GM10248 (cell line): ENCODE data around the gene NEGR1.

Experiments used
- CTCF ChIA-PET: fragments of 300-600 bp; sonication (Branson Sonifier 250); formaldehyde crosslinking; extraction: SDS; loops from one replicate; lab custom pipeline; 2021; ENCODE audit warnings: antibody characterized with exemption; lab: Yijun Ruan, JAX
- POLR2A ChIA-PET: fragments of 350-650 bp; sonication (Branson Sonifier 250); formaldehyde crosslinking; extraction: SDS; loops from one replicate; lab custom pipeline; 2020; ENCODE audit warnings: antibody characterized with exemption; lab: Yijun Ruan, JAX
- DNase-seq: peaks from one replicate; pipeline ENCODE4 v3.0.0; 2012; ENCODE audit errors: extremely low spot score
- TF ChIP-seq, protein P1 (sequence below): IDR thresholded peaks from 2 replicates; pipeline ENCODE4 v1.5.1; 2012; ENCODE audit warnings: mild to moderate bottlenecking, low read depth; ENCODE audit errors: extremely low read depth, missing control alignments, control extremely low read depth

The NEGR1 gene

GRCh38 chr1:71502006-71502405 is 780.3 kb downstream of the NEGR1 start:
- ChIA-PET POLR2A (no interaction called here), CTCF (no interaction called here)
- TF ChIP-seq, protein P1, sequence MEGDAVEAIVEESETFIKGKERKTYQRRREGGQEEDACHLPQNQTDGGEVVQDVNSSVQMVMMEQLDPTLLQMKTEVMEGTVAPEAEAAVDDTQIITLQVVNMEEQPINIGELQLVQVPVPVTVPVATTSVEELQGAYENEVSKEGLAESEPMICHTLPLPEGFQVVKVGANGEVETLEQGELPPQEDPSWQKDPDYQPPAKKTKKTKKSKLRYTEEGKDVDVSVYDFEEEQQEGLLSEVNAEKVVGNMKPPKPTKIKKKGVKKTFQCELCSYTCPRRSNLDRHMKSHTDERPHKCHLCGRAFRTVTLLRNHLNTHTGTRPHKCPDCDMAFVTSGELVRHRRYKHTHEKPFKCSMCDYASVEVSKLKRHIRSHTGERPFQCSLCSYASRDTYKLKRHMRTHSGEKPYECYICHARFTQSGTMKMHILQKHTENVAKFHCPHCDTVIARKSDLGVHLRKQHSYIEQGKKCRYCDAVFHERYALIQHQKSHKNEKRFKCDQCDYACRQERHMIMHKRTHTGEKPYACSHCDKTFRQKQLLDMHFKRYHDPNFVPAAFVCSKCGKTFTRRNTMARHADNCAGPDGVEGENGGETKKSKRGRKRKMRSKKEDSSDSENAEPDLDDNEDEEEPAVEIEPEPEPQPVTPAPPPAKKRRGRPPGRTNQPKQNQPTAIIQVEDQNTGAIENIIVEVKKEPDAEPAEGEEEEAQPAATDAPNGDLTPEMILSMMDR = no peak
- DNase-seq = no peak

- POLR2A ChIA-PET = no interaction called here
- TF ChIP-seq, protein P1 = no peak
- DNase-seq = no peak
- CTCF ChIA-PET = interaction anchor here (1.4 kb wide), 1 partner anchor 22 kb away, joined by 3 read pairs; no protein-coding TSS in a partner anchor
Measured at GRCh38 chr1:71498542-71498941, 783.8 kb downstream of the NEGR1 start.

DNA sequence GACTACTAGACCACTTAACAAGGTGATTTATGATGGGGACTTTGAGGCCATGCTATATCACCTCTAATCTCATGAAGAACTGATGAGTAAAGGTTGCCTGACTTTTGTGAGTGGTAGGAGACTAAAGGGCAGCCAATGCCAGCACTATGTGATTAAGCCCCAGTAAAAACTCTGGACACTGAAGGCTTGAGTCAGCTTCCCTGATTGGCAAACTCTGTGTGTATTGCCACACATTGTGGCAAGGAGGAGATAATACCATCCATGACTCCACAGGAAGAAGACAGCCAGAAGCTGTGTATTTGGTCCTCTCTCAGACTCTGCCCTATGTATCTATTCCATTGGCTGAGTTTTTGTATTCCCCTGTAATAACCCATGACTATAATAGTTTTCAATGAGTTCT is 788.2 kb downstream of the NEGR1 start:
- CTCF ChIA-PET = no interaction called here
- POLR2A ChIA-PET = no interaction called here
- TF ChIP-seq, protein P1 = no peak
- DNase-seq = no peak

DNA sequence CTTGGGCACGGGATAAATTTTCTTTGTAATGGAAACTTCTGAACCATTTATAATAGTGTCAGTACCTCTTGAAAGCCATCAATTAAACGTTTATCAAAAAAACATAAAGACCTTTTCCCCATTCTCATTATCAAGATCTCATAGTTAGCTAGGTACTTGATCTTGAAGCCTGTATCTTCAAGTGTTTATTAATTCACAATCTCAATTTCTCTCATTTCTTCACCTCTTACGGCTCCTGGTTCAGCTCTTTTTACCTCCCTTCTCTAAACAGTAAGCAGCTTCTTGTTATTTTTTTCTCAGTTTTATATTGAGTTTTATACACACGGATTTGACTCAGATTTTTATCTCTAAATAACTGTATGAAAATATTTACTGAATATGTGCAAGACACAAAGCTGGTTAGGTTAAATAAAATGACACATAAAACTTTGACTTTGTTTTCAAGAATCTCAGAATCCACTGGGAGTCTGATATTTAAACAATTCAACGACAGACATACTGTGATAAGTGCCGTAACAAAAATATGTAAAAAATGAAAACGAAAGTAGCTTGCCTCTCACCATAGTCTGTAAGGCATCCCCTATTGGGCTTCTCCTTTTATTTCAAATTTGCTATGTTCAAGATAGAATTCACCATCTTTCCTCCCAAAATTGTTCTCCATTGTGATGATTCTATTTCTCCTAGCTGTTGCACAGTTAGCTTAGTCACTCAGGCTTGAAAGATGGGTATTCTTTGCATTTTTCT is 789.9 kb downstream of the NEGR1 start:
- TF ChIP-seq, protein P1 = no peak
- CTCF ChIA-PET = no interaction called here
- POLR2A ChIA-PET = no interaction called here
- DNase-seq = no peak

- POLR2A ChIA-PET = no interaction called here
- no peak for DNase-seq
- TF ChIP-seq, protein P1 = no peak
- CTCF ChIA-PET = no interaction called here
Measured at GRCh38 chr1:71490432-71490831, 791.9 kb downstream of the NEGR1 start.

GRCh38 chr1:71488555-71489252 is 793.6 kb downstream of the NEGR1 start:
- TF ChIP-seq, protein P1 = no peak
- CTCF ChIA-PET = no interaction called here
- DNase-seq = no peak
- POLR2A ChIA-PET = no interaction called here
